ENCODE measurements around the gene PSMD12. TPM values are rescaled to one million over a fixed set of nuclear protein-coding genes. Genes with fewer than 3 reads are reported as not detected.
"Not testable (repeated sequence)": the region's sequence is repeated elsewhere in the genome, so short reads cannot be mapped to it uniquely, and the experiment has no call there.

The PSMD12 gene
- total and polyA plus RNA-seq, 3 experiments from 2014 or later: 40.2 to 94.2 (median 91.1) TPM

DNA sequence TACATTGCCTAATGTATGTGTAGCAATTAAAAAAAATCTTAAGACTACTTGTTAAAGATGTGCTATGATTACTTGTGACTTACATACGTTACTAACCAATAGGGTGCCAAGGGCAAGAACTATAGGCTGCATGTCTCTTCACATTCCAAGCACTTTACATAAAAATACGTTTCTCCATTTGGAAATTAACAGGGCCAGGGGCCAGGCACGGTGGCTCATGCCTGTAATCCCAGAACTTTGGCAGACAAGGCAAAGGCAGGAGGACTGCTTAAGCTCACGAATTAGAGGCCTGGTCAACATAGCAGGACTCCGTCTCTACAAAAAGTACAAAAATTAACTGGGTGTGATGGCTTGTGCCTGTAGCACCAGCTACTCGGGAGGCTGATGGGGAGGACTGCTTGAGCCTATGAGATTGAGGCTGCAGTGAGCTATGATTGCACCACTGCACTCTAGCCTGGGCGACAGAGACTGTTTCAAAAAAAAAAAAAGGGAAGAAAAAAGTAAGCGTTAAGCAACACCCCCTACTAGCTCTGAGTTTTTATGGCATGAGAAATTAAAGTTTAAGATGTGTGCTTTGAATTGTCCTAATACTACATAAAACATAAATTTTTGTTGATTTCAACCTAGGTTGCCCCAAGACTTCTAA is 12.3 kb downstream of the PSMD12 start:
- H3K36me3 Mint-ChIP-seq: peaks cover 4 to 77% (median 9%) of the 10 kb centered on the region in 3 donors
- peak overlapping the region in 3 of 8 donors; percentile 56 to 68 (median 66) for H3K27ac Mint-ChIP-seq
- Histone ChIP-seq H3K36me3 (ENCODE audit: insufficient read depth, low read length) (peaks cover 40% of the 10 kb centered on the region), H3K27ac (ENCODE audit: low read depth, low read length) (no peak overlapping the region), H3K9me3 (ENCODE audit: low read length) (no peaks in the 10 kb centered on the region), H3K27me3 (ENCODE audit: insufficient read depth, low read length, poor library complexity, severe bottlenecking) (no peaks in the 10 kb centered on the region), H3K4me3 (ENCODE audit: low read length) (no peak overlapping the region), H3K4me1 (ENCODE audit: insufficient read depth, low read length) (peaks cover 6% of the 10 kb centered on the region)
- H3K9me3 Mint-ChIP-seq: no peaks in the 10 kb centered on the region
- no peaks in the 10 kb centered on the region for H3K27me3 Mint-ChIP-seq
- CTCF ChIA-PET: no interaction called here
- H3K4me3 Mint-ChIP-seq: no peak overlapping the region
- H3K4me1 Mint-ChIP-seq: peaks cover 22 to 42% (median 26%) of the 10 kb centered on the region in 3 donors
- no peak for DNase-seq
- POLR2A ChIA-PET: no interaction called here

DNA sequence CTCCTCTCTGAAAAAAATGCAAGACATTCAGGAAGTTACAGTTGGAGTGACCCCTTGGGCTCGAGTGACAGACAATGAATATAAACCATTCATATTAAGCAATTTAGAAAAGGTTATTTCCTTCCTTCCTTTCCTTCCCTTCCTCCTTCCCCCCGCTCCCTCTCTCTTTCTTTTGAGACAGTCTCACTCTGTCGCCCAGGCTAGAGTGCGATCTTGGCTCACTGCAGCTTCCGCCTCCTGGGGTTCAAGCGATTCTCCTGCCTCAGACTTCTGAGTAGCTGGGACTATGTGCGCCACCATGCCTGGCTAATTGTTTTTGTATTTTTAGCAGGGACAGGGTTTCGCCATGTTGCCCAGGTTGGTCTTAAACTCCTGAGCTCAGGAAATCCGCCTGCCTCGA is 13.2 kb downstream of the PSMD12 start:
- H3K36me3 ChIP-seq (ENCODE audit: insufficient read depth, low read length): peaks cover 47% of the 10 kb centered on the region
- Mint-ChIP-seq H3K4me1 (peaks cover 16 to 33% (median 18%) of the 10 kb centered on the region in 3 donors), H3K36me3 (peaks cover 4 to 79% (median 9%) of the 10 kb centered on the region in 3 donors), H3K4me3 (no peak overlapping the region), H3K27ac (no peak overlapping the region), H3K27me3 (no peaks in the 10 kb centered on the region), H3K9me3 (no peaks in the 10 kb centered on the region)
- ChIA-PET CTCF (no interaction called here), POLR2A (no interaction called here)
- H3K27ac ChIP-seq (ENCODE audit: low read depth, low read length): no peak overlapping the region
- no peak overlapping the region for H3K4me3 ChIP-seq (ENCODE audit: low read length)
- H3K27me3 ChIP-seq (ENCODE audit: insufficient read depth, low read length, poor library complexity, severe bottlenecking): no peaks in the 10 kb centered on the region
- no peaks in the 10 kb centered on the region for H3K9me3 ChIP-seq (ENCODE audit: low read length)
- no peak for DNase-seq
- H3K4me1 ChIP-seq (ENCODE audit: insufficient read depth, low read length): no peaks in the 10 kb centered on the region

DNA sequence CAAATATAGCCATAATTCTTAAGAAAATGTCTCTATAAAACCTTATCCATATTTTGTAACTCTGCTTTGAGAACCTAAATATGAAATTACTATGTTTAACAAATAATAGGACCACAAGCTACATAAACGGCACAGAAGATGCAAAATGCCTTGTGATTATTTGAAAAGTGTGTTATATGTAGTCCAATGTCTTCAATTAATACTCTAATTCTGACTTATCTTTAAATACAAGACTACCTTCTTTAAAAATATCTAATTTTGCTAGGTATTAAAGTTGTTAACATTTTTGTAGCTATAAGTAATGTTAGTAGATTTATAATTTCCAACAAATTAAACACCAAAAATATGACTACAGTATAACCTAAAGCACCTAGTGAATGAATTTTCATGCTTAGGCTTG is 17.0 kb downstream of the PSMD12 start:
- CTCF ChIA-PET: no interaction called here
- Mint-ChIP-seq H3K4me1 (peaks cover 4 to 11% (median 6%) of the 10 kb centered on the region in 3 donors), H3K27ac (no peak overlapping the region), H3K9me3 (no peaks in the 10 kb centered on the region), H3K4me3 (no peak overlapping the region), H3K27me3 (no peaks in the 10 kb centered on the region), H3K36me3 (peaks cover 8 to 83% (median 10%) of the 10 kb centered on the region in 3 donors)
- no peak for DNase-seq
- Histone ChIP-seq H3K9me3 (ENCODE audit: low read length) (no peaks in the 10 kb centered on the region), H3K36me3 (ENCODE audit: insufficient read depth, low read length) (peaks cover 63% of the 10 kb centered on the region), H3K4me1 (ENCODE audit: insufficient read depth, low read length) (no peaks in the 10 kb centered on the region), H3K27me3 (ENCODE audit: insufficient read depth, low read length, poor library complexity, severe bottlenecking) (no peaks in the 10 kb centered on the region), H3K4me3 (ENCODE audit: low read length) (no peak overlapping the region), H3K27ac (ENCODE audit: low read depth, low read length) (no peak overlapping the region)
- POLR2A ChIA-PET: interaction anchor here (0.5 kb wide), 1 partner anchor 9 kb away, joined by 6 read pairs; no protein-coding TSS in a partner anchor

DNA sequence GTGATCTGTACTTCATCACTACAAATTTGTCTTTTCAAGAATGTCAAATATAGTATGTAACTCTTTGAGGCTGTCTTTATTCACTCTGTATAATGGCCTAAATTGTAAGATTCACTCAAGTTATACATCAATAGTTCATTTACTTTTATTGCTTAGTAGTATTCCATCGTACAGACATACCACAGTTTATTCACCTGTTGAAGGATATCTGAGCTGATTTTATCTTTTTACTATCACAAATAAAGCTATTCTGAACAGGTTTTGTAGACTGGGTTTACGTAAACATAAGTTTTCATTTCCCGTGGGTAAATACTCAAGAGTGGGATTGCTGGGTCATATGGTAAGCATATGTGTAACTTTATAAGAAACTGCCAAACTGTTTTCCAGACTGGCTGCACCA is 18.6 kb downstream of the PSMD12 start:
- Histone ChIP-seq H3K27ac (ENCODE audit: low read depth, low read length) (no peak overlapping the region), H3K4me1 (ENCODE audit: insufficient read depth, low read length) (no peaks in the 10 kb centered on the region), H3K4me3 (ENCODE audit: low read length) (no peak overlapping the region), H3K27me3 (ENCODE audit: insufficient read depth, low read length, poor library complexity, severe bottlenecking) (no peaks in the 10 kb centered on the region), H3K9me3 (ENCODE audit: low read length) (no peaks in the 10 kb centered on the region), H3K36me3 (ENCODE audit: insufficient read depth, low read length) (peaks cover 54% of the 10 kb centered on the region)
- H3K4me1 Mint-ChIP-seq: peaks cover 2 to 4% (median 4%) of the 10 kb centered on the region in 3 donors
- peaks cover 10 to 82% (median 15%) of the 10 kb centered on the region in 3 donors for H3K36me3 Mint-ChIP-seq
- DNase-seq: no peak
- H3K27me3 Mint-ChIP-seq: no peaks in the 10 kb centered on the region
- no peaks in the 10 kb centered on the region for H3K9me3 Mint-ChIP-seq
- CTCF ChIA-PET: interaction anchor here (1.2 kb wide), 1 partner anchor 126 kb away, joined by 3 read pairs; no protein-coding TSS in a partner anchor
- H3K4me3 Mint-ChIP-seq: no peak overlapping the region
- peak overlapping the region in 2 of 8 donors; percentile 2 to 9 for H3K27ac Mint-ChIP-seq
- POLR2A ChIA-PET: interaction anchor here (0.5 kb wide), 1 partner anchor 443 kb away, joined by 3 read pairs; no protein-coding TSS in a partner anchor

DNA sequence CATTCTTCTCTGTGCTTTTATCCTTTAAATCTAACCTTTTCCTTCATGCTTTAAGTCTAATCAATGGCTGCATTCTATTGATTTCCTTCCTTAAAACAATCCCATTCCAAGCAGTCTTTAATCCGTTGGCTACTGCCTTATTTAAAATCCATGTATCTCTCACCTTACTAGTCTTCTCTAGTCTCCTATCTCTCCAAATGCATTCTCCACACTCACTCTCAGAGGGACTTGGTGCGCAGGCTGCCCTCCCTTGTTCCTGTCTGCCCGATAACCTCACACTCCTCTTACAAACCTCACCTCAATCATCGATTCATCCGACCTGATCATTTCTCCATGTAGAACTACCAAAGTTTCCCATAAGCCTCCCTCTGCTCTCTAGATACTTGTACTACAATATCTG is 23.1 kb downstream of the PSMD12 start:
- no peak overlapping the region for H3K27ac ChIP-seq (ENCODE audit: low read depth, low read length)
- no peaks in the 10 kb centered on the region for H3K27me3 Mint-ChIP-seq
- ChIA-PET POLR2A (interaction anchor here (0.6 kb wide), 1 partner anchor 8 kb away, joined by 3 read pairs; no protein-coding TSS in a partner anchor), CTCF (no interaction called here)
- no peaks in the 10 kb centered on the region for H3K9me3 ChIP-seq (ENCODE audit: low read length)
- H3K4me3 Mint-ChIP-seq: no peak overlapping the region
- H3K9me3 Mint-ChIP-seq: no peaks in the 10 kb centered on the region
- no peaks in the 10 kb centered on the region for H3K4me1 Mint-ChIP-seq
- H3K36me3 ChIP-seq (ENCODE audit: insufficient read depth, low read length): peaks cover 46% of the 10 kb centered on the region
- no peaks in the 10 kb centered on the region for H3K27me3 ChIP-seq (ENCODE audit: insufficient read depth, low read length, poor library complexity, severe bottlenecking)
- no peak for DNase-seq
- peak overlapping the region in 3 of 8 donors; percentile 3 to 86 (median 49) for H3K27ac Mint-ChIP-seq
- H3K4me1 ChIP-seq (ENCODE audit: insufficient read depth, low read length): no peaks in the 10 kb centered on the region
- H3K36me3 Mint-ChIP-seq: peaks cover 10 to 81% (median 25%) of the 10 kb centered on the region in 3 donors
- H3K4me3 ChIP-seq (ENCODE audit: low read length): no peak overlapping the region

DNA sequence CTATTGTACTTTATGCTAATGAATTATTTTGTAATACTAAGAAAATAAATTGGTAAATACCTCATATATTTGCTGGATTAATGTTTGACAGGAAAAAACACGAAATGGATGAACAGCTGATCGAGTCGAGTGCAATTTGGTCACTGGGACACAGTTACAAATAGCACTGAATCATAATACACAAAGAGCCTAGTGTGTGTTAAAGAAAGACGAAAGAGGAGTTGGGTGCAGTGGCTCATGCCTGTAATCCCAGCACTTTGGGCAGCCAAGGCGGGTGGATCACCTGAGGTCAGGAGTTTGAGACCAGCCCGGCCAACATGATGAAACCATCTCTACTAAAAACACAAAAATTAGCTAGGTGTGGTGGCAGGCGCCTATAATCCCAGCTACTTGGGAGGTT is 28.0 kb downstream of the PSMD12 start:
- CTCF ChIA-PET: not testable (repeated sequence)
- POLR2A ChIA-PET: interaction anchor here (0.8 kb wide), 1 partner anchor 583 kb away, joined by 3 read pairs; no protein-coding TSS in a partner anchor

DNA sequence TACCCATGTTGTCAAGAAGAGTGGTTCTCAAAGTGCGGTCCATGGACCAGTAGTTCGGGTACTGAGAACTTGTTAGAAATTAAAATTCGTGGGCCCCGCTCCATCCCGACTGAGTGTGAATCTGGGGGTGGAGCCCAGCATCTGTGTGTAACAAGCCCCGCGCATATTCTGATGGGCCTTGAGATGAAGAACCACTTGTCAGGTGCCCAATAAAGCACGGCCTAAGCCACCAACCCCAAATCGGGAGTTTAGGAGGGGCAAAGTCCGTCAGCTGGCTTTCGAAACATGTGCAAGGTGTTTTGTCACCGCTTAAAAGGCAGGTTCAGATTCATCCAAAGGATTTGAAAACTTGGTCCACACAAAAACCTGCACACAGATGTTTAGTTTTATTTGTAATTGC is 29.5 kb downstream of the PSMD12 start:
- POLR2A ChIA-PET: no interaction called here
- peak overlapping the region in 1 of 8 donors; percentile 59 for H3K27ac Mint-ChIP-seq
- peaks cover 10% of the 10 kb centered on the region for H3K36me3 ChIP-seq (ENCODE audit: insufficient read depth, low read length)

More for the DNA sequence above, 28.0 kb downstream of the PSMD12 start:
- not testable (repeated sequence) for H3K27me3 ChIP-seq (ENCODE audit: insufficient read depth, low read length, poor library complexity, severe bottlenecking); H3K4me1 Mint-ChIP-seq; H3K4me3 ChIP-seq (ENCODE audit: low read length); H3K4me3 Mint-ChIP-seq; H3K27me3 Mint-ChIP-seq; H3K4me1 ChIP-seq (ENCODE audit: insufficient read depth, low read length); H3K9me3 Mint-ChIP-seq; H3K9me3 ChIP-seq (ENCODE audit: low read length); H3K27ac ChIP-seq (ENCODE audit: low read depth, low read length); DNase-seq
- Mint-ChIP-seq H3K27ac (peak overlapping the region in 3 of 8 donors; percentile 8 to 42 (median 17)), H3K36me3 (peaks cover 0 to 42% (median 17%) of the 10 kb centered on the region in 3 donors)
- peaks cover 12% of the 10 kb centered on the region for H3K36me3 ChIP-seq (ENCODE audit: insufficient read depth, low read length)

DNA sequence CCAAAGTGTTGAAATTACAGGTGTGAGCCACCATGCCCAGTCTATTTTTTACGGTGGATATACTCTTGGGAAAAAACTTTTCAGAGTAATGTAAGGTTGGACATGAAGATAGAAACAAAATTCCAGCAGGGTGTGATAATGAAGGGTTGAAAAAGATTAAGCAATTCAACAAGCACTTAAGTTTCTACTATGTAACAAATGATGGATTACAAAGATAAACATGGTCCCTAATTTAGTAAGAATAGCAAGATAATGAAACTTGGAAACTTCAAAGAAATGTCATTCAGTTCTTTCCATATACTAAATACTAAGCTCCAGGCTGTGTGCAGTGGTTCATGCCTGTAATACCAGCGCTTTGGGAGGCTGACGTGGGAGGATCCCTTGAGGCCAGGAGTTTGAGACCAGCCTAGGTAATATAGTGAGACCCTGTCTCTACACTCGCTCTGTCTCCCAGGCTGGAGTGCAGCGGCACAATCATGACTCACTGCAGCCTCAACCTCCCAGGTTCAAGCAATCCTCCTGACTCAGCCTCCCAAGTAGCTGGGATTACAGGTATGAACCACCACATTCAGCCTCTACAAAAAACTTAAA is 31.0 kb downstream of the PSMD12 start:
- no peak overlapping the region for H3K27ac ChIP-seq (ENCODE audit: low read depth, low read length)
- no peaks in the 10 kb centered on the region for H3K9me3 Mint-ChIP-seq
- no peak overlapping the region for H3K4me3 Mint-ChIP-seq
- H3K27me3 ChIP-seq (ENCODE audit: insufficient read depth, low read length, poor library complexity, severe bottlenecking): no peaks in the 10 kb centered on the region
- peaks cover 0 to 13% (median 2%) of the 10 kb centered on the region in 3 donors for H3K36me3 Mint-ChIP-seq
- peak overlapping the region in 3 of 8 donors; percentile 3 to 35 (median 17) for H3K27ac Mint-ChIP-seq
- ChIA-PET POLR2A (interaction anchor here (0.6 to 0.7 kb wide), 2 partner anchors 8 to 517 kb away, joined by 3 to 4 read pairs; no protein-coding TSS in a partner anchor), CTCF (no interaction called here)
- no peaks in the 10 kb centered on the region for H3K9me3 ChIP-seq (ENCODE audit: low read length)
- H3K4me1 ChIP-seq (ENCODE audit: insufficient read depth, low read length): no peaks in the 10 kb centered on the region
- no peak for DNase-seq
- peaks cover 0 to 2% of the 10 kb centered on the region in 2 donors for H3K27me3 Mint-ChIP-seq
- no peaks in the 10 kb centered on the region for H3K36me3 ChIP-seq (ENCODE audit: insufficient read depth, low read length)
- H3K4me1 Mint-ChIP-seq: no peaks in the 10 kb centered on the region
- no peak overlapping the region for H3K4me3 ChIP-seq (ENCODE audit: low read length)

More for the DNA sequence above, 29.5 kb downstream of the PSMD12 start:
- Mint-ChIP-seq H3K27me3 (peaks cover 0 to 2% of the 10 kb centered on the region in 2 donors), H3K36me3 (peaks cover 0 to 27% (median 11%) of the 10 kb centered on the region in 3 donors), H3K4me3 (no peak overlapping the region), H3K9me3 (no peaks in the 10 kb centered on the region), H3K4me1 (no peaks in the 10 kb centered on the region)
- Histone ChIP-seq H3K27me3 (ENCODE audit: insufficient read depth, low read length, poor library complexity, severe bottlenecking) (no peaks in the 10 kb centered on the region), H3K9me3 (ENCODE audit: low read length) (no peaks in the 10 kb centered on the region), H3K4me1 (ENCODE audit: insufficient read depth, low read length) (no peaks in the 10 kb centered on the region), H3K4me3 (ENCODE audit: low read length) (no peak overlapping the region), H3K27ac (ENCODE audit: low read depth, low read length) (no peak overlapping the region)
- no peak for DNase-seq
- CTCF ChIA-PET: interaction anchor here (0.6 kb wide), 1 partner anchor 138 kb away, joined by 3 read pairs; no protein-coding TSS in a partner anchor

Measured in CD8-positive, alpha-beta memory T cell (primary cell).